GM18502 (cell line): Measurements from ENCODE around the gene DNPH1.

ENCODE experiments used
- ATAC-seq: cut with Tn5 transposase; IDR thresholded peaks from one replicate; pipeline ENCODE4 v1.9.1; 2021; ENCODE audit warnings: mild to moderate bottlenecking; ENCODE audit not compliant: unreplicated experiment, poor library complexity

DNPH1 gene

DNA sequence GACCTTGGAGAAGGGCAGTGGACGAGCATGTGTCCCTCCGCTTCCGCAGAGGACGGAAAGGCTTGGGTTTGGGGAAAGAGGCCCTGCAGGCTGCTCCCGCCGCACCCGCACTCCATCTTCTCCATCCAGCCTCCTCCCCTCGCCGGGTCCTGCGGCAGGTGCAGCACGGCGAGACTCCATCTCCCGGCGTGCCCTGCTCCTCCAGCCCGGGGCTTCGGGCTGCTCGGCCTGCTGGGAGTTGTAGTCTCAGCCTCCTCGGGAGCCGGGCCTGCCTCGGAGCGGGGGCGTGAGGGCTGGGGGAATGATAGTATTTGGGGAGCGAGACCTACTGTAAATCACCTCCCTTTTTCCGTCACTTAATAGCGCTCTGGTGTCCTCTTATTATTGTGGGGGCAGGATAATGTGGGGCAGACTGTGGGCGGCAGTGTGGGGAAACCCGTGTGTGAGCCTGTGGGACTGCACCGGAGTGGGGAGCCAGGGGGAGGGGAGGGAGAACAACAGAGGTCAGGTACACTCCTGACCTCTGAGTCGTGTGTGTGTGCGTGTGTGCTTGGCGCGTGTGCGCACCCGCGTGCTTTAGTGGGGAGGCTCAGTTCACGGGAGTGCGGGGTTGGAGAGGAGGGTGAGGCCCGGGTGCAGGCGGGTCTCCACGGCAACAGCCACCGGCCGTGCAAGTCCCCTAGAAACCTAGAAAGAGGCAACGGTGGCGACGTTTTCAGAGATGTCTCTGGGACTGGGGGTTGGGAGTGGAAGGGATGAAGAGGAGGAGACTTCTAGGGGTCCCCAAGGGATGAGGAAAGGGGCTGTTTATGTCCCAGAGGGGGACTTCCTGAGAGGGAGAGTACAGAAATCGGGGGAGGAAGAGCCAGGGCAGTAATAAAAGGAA lies 18.1 kb upstream of the DNPH1 start:
- ATAC-seq, result peak; percentile 85

DNA sequence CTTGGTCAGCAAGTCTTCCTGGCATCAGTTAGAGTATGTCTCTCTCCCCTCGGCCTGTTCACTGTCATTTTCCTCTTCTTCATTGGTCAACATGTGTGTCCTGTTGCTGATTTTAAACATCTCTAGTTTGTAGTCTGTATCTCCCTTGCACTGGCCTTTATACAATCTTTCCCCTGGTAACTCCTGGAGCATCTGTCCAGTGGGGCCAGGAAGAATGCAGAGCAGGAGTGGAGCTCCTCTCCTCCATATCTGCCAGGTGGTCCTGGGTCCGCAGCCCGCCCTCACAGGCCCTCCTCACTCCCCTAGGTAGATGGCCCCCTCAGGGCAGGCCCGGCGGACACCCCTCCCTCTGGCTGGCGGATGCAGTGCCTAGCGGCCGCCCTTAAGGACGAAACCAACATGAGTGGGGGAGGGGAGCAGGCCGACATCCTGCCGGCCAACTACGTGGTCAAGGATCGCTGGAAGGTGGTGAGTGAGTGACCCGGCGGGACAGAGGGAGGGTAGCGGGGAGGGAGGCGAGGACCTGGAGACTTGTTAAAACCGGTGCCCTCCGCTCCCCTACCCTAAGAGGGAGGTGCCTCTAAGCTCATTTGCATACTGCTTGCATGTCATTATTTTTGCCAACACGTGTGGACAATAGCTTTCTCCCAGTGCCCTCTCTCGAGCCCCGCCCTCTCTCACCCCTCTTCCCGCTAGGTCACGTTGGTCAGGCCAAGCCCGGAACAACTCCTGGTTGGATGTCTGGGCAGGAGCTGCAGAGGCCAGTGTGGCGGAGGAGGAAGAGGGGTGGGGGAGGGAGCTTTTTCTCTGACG lies 17.2 kb upstream of the DNPH1 start:
- peak; percentile 48 for ATAC-seq

DNA sequence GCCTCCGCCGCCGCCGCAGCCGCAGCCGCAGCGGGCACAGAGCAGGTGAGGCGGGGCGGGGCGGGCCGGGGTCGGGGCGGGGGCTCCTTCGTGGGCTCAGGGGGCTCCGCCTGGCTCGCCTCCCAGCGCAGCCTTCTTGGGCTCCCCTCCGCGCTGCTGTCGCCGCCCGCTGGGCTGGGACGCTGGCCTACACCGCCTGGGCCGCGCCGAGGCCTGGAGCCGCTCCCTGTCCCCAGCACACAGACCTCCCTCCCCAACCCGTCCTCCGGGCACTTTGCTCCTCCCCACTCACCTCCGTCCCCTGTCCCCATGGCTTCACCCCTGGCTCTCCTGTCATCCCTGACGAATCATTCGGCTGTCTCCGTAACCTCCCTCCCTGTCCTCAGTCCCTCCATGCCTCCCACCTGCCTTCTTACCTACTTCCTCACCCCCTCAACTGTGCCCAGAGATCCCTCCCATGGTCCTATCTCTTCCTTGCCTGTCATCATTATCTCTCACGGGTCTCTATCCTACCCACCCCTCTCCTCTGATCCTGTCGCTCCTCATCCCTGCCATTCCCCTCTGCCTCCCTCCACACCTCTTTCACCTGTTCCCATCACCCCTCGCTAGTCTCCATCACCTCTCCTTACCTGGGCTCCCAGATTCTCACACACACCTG lies 14.5 kb upstream of the DNPH1 start:
- no peak for ATAC-seq

DNA sequence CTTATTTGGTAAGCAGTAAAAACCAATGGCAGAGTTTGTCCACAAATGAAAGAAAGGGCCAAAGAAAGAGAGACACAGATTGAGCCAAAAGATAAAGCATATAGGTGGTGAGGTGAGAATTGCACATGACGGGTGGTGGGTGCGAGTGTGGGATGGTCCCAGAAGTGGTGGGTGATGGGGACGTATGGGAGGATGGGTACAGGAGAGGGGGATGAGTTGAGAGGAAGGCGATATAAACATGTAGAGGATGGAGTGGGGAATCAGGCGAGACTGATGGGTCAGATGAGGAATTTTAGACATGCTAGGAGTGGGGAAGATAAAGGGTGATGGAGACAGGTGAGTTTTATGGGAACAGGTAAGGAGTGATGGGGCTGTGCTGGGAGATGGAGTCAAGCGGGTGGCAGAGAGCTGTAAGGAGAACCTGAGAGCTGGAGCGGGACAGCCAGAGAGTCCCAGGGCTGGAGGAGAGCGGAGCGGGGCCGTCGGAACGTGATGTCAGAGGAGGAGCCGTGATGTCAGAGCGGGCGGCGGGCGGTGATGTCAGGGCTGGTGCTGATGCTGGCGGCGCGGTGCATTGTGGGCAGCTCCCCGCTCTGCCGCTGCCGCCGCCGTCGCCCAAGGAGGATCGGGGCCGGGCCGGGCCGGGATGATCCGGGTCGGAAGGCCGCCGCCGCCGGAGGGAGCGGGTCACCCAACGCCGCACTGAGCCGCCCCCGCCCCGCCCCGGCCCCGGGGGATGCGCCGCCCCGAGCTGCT lies 13.8 kb upstream of the DNPH1 start, which contains the start of gene TTBK1:
TSS of gene TTBK1 (plus strand) at position 574 of the 756 bp plus-strand sequence. CDS start 3,180 bp downstream, outside the sequence.
- ATAC-seq, result no peak

DNA sequence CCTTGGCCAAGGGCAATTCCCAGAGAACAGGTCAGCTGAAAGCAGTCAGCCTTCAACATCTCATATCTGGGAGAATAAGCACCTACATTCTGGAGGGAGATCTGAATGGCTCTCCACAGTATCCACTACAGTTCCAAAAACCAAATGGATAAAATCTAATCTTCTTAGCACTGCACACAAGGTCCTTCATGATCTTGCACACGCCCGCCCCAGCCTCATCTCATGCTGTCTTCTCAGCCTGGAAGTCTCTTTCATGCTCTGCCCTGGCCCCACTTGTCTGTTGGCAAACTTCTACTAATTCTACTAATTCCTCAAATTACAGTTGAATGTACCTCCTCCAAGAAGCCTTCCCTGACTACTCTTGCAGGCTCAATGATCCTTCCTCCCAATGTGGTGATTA lies 12.2 kb upstream of the DNPH1 start:
- ATAC-seq, result no peak

DNA sequence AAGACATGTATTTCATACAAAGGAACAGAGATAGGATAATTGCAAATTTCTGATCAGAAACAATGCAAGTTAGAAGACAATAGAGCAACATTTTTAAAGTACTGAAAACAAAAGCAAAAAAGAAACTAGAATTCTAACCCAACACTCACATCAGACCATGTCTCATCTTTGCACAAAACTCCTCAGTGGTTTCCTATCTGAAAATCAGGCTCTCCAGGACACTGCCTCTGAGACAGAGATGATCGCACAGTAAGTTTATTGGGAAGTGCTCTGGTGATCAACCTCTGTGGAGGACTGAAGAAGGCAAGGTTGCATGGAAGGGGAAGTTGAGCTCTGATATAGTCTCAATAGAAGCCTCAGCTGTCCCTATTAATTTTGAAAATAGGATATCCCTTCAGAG lies 11.7 kb upstream of the DNPH1 start:
- ATAC-seq, result no peak

DNA sequence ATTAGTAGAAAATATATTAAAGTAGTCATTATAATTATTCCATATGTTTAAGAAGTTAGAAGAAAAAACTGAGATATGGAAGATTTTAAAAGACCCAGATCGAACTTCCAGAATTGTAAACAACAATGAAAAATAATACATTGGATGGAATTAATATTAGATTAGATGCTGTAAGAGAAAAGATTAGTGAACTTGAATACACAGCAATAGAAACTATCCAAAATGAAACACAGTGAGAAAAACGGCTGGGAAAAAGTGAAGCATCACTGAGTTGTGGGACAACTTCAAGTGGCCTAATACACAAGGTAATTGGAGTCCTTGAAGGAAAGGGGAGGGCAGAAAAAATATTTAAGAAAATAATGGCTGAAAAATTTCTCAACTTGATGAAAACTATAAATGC lies 9.8 kb upstream of the DNPH1 start:
- ATAC-seq, result no peak

DNA sequence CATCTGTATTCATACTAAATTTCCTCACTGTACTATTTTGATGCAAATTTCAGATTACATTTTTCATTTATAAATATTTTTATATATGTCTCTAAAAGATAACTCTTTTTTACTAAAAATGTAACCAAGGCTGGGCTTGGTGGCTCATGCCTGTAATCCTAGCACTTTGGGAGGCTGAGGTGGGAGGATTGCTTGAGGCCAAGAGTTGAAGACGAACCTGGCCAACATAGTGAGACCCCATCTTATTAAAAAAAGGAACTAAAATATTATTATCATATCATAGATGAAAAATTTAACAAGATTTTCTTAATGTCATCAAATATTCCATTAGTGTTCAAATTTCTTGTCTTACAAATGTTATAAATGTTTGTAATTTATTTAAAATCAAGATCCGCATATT lies 6.6 kb upstream of the DNPH1 start:
- no peak for ATAC-seq

DNA sequence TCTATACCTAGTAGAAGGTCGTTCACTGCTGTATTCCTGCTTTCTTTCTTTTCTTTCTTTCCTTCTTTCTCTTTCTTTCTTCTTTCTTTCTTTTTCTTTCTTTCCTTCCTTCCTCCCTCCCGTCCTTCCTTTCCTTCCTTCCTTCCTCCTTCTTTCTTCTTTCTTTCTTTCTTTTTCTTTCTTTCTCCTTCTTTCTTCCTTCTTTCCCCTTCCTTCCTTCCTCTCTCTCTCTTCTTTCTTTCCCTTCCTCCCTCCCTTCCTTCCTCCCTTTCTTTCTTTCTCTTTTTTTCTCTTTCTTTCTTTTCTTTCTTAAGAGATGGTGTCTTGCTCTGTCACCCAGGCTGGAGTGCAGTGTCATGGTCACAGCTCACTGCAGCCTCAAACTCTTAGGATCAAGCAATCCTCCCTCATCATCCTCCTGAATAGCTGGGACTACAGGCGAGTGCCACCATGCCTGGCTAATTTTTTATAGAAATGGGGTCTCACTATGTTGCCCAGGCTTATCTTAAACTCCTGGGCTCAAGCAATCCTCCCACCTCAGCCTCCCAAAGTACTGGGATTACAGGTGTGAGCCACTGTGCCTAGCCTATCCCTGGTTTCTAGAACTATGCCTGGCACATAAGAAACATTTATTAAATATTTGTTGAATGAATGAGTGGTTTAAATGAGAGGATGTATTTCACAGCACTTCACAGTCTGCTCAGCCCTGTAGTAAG lies 2.6 kb upstream of the DNPH1 start:
- no peak for ATAC-seq

DNA sequence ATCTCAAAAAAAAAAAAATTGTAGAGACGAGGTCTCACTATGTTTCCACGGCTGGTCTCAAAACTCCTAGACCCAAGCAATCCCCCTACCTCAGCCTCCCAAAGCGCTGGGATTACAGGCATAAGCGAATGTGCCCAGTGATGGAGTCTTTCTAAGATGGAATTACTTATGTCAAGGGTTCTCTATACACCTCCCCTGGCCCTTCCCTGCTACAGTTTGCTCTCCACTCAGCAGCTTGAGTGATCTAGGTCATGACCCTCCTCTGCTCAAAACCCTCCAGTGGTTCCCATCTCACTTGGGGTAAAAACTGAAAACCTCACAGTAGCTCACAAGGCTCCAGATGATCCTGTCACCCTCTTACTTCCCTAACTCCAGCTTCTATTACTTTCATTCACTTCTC lies 1.8 kb upstream of the DNPH1 start:
- ATAC-seq, result no peak

DNA sequence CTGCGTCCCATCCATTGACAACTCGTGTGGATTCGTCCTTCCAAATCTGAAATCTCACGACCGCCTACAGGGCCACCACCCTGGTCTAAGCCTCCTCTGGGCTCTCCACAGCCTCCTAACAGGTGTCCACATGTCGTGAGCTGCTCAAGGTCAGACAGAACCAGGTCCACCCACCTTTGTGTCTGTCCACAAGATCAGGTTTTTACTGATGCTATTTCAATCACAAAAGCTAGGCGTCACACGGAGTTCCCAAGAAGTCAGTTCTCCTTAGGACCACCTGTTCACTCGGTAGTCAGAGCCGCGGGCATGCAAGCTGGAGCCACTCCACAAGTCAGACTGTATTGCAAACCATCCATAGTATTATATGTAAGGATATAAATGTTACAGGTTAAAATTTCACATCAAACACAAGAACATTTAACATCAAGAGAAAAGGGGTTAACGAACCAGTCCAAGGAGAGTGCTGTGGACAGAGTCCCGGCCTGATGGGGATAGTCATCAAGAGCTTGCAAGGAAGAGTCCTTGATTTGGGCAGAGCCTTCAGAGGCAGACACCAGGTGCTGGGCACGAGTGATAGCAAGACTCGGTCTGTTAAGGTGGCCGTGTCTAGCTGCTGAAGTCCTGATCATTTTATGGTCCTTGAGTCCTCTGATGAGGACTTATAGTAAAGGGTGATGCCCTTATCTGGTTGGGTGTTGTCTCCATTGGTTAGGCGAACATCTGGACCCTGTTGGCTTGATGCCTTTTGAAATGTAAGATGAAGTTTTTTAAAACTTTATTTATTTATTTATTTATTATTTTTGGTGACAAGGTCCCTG lies 731 bp upstream of the DNPH1 start:
- ATAC-seq, result no peak

DNA sequence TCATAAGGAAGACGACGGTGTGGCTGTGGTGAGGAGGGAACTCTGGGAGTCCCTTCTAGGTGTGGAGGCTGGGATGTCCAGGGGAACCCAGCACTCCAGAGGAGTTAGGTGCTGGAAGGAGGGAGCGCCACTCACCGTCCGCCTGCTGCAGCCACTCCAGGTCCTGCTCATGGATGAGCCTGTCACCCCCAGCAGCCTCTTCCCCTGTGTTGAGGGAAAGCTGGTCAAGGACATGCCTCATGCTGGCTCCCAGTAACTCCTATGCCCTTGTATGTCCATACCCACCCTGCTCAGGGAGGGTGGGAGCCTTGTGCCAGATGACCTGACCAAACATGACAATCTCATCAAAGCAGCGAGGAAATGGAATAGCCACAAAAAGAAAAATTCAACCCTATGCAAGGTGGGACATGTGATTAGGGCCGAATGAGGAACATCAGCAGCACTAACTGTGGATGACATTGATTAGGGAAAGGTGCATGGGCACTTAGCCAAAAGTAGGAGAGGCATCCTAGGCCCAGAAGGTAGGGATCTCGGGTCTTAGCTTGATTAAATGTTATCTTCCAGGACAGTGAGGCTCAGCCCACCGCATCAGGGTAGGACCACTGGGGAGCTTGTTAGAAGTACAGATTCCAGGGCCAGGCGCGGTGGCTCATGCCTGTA lies 3.0 kb downstream of the DNPH1 start:
- ATAC-seq, result no peak

DNA sequence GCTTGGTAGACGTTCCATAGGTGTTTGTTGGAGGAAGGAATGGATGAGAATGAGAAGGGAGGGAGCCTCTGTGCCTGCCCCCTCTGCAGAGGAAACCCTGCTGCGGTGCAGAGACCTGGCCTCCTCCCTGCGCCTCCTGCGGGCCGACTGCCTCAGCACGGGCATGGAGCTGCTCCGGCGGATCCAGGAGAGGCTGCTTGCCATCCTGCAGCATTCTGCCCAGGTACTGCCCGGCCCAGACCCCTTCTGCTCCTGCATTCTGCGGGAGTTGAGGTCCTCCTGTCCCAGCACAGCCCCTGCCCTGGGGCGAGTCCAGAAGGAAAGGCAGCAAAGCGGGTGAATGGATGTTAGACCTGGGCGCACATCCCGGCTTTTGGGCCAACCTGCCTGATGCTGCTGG lies 6.1 kb downstream of the DNPH1 start:
- no peak for ATAC-seq

DNA sequence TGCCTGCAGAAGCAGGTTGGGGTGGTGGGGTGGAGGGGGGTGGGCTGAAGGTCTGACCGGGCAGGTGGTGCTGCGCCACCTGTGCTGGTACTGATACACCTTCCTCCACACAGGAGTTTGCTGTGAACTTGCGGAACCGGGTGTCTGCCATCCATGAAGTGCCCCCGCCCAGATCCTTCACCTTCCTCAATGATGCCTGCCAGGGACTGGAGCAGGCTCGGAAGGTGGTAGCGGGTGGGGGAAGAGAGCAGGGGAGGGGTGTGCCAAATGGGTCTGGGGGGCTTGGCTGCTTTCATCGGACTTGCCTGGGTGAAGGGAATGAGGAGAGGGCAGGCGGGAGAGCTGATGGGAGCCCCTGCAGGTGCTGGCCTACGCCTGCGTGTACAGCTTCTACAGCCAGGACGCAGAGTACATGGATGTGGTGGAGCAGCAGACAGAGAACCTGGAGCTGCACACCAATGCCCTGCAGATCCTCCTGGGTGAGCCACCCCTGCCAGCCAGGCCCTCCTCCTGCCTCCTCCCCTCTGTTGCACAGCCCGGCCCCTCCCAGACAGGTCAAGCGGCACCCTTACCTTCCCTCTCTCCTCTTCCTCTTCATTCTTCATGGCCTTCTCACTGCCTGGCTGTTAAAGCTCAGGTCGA lies 6.7 kb downstream of the DNPH1 start:
- no peak for ATAC-seq

DNA sequence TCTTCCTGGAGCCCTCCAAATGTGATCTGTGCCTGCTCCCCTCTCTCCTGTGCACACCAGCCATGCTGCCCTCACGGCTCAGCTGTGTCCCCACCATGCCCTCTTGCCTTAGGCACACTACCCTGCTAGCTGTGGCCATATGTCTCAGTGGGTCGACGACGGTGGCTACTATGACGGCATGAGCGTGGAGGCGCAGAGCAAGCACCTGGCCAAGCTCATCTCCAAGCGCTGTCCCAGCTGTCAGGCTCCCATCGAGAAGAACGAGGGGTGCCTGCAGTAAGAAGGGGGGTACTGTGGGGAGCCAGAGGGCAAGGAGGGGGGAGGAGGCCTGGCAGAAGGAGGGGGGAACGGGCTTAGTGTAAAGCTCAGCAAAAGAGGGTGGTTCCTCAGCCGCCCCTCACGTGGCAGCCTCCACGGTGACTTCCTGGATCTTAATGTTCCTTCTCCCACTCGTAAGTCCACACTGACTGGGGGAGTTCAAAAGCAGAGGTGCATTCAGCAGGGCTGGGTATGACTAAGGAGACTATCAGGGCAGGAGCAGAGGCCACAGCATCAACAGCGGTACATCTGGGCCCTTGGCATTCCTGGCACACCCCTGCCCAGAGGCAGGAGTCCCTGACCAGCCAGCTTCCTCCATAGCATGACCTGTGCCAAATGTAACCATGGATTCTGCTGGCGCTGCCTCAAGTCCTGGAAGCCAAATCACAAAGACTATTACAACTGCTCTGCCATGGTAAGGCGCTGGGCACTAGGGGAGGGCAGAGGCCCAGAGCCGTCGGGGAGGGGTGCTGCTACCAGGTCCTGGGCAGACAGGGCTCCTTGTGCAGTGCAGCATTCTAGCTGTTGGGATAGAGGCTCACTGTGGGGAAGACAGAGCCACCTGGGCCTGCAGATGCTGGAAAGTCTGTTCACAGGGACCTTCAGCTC lies 8.0 kb downstream of the DNPH1 start:
- no peak for ATAC-seq

DNA sequence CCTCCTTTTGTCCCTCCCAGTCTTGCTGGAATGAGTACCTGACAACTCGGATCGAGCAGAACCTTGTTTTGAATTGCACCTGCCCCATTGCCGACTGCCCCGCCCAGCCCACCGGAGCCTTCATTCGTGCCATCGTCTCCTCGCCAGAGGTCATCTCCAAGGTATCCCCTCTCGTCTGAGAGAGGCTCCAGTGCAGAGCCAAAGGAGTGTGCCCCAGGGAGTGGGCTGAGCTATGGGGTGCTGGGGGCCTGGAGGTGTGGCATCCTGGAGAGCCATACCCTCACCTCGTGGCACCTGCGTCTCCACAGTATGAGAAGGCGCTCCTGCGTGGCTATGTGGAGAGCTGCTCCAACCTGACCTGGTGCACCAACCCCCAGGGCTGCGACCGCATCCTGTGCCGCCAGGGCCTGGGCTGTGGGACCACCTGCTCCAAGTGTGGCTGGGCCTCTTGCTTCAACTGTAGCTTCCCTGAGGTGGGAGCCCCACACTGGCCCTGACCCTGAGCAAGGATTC lies 8.8 kb downstream of the DNPH1 start:
- no peak for ATAC-seq

DNA sequence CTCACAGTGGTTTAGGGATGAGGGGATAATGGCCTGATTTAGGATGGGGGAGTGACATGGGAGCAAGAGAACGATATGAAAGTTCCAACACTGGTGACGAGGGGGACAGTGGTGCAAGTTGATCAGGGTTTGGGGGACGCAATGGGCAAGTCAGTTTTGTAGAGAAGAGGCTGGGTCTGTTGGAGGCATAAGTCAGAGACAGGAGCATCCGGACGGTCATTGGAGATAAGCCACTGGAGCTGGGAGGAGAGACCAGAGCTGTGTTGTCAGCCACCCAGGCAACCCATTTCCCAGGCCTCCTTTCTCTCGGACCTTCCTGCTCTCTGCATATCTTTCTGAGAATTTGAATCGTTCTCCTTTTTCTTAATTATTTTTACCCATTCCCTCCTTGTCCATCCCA lies 9.5 kb downstream of the DNPH1 start:
- no peak for ATAC-seq
